HEK293 (cell line): ENCODE measurements around the gene NXPH4.

ENCODE experiments used
- CTCF ChIA-PET: fragments of 350-600 bp; formaldehyde crosslinking; extraction: SDS; loops from one replicate; lab custom pipeline; 2021; ENCODE audit warnings: antibody characterized with exemption; lab: Yijun Ruan, JAX
- POLR2A ChIA-PET: fragments of 300-600 bp; formaldehyde crosslinking; extraction: SDS; loops from one replicate; lab custom pipeline; 2020; ENCODE audit warnings: antibody characterized with exemption, inconsistent platforms; lab: Yijun Ruan, JAX
- H3K27ac ChIP-seq: fragments of 200-500 bp; sonication (Bioruptor generic); 2 replicates; pipeline ENCODE4 v1.5.1; 2014; ENCODE audit warnings: low read depth, low read length, control low read depth, inconsistent platforms; ENCODE audit errors: extremely low read depth
- H3K36me3 ChIP-seq, 2 experiments: fragments of 200-500 bp in 1 of 2; sonication (Bioruptor generic) in 1 of 2; 1 replicate in 1 of 2; 2 replicates in 1 of 2; pipeline ENCODE4 v1.5.1; 2014 to 2017; ENCODE audit warnings: inconsistent platforms in 2 of 2, low read length in 2 of 2; ENCODE audit not compliant: control insufficient read depth in 2 of 2, insufficient read depth in 1 of 2
- H3K4me1 ChIP-seq: fragments of 200-500 bp; sonication (Bioruptor generic); 2 replicates; pipeline ENCODE4 v1.5.1; 2014; ENCODE audit warnings: mild to moderate bottlenecking, low read length, inconsistent platforms; ENCODE audit not compliant: control insufficient read depth, insufficient read depth
- H3K4me3 ChIP-seq: 2 replicates; pipeline ENCODE4 v1.5.1; 2011; ENCODE audit warnings: low read depth, mild to moderate bottlenecking, control low read depth, low read length, moderate library complexity
- H3K9me3 ChIP-seq: fragments of 200-500 bp; sonication (Bioruptor generic); 2 replicates; pipeline ENCODE4 v1.5.1; 2014; ENCODE audit warnings: low read depth, low read length, inconsistent platforms; ENCODE audit not compliant: control insufficient read depth, insufficient read depth
- GFI1B ChIP-seq: fragments of 450-650 bp; formaldehyde crosslinking; IDR thresholded peaks from 2 replicates; pipeline ENCODE4 v1.5.1; 2016; ENCODE audit warnings: missing biosample characterization, missing genetic modification characterization
- GLI4 ChIP-seq: fragments of 450-650 bp; formaldehyde crosslinking; IDR thresholded peaks from 2 replicates; pipeline ENCODE4 v1.5.1; 2016; ENCODE audit warnings: missing biosample characterization, missing genetic modification characterization
- GLIS2 ChIP-seq: fragments of 450-650 bp; formaldehyde crosslinking; IDR thresholded peaks from 2 replicates; pipeline ENCODE4 v1.5.1; 2016; ENCODE audit warnings: missing biosample characterization, missing genetic modification characterization
- HOXD13 ChIP-seq: sonication (generic); formaldehyde crosslinking; IDR thresholded peaks from 2 replicates; pipeline ENCODE4 v1.8.0; 2022; ENCODE audit warnings: missing genetic modification reagents, borderline replicate concordance
- OSR2 ChIP-seq: fragments of 450-650 bp; formaldehyde crosslinking; IDR thresholded peaks from 2 replicates; pipeline ENCODE4 v1.5.1; 2016; ENCODE audit warnings: missing biosample characterization, missing genetic modification characterization
- SP2 ChIP-seq: fragments of 450-650 bp; formaldehyde crosslinking; IDR thresholded peaks from 2 replicates; pipeline ENCODE4 v1.5.1; 2016; ENCODE audit warnings: missing biosample characterization, missing genetic modification characterization
- YY2 ChIP-seq: fragments of 450-650 bp; formaldehyde crosslinking; IDR thresholded peaks from 2 replicates; pipeline ENCODE4 v1.5.1; 2016; ENCODE audit warnings: missing biosample characterization, missing genetic modification characterization
- ZBTB1 ChIP-seq: fragments of 450-650 bp; formaldehyde crosslinking; IDR thresholded peaks from 2 replicates; pipeline ENCODE4 v1.5.1; 2016; ENCODE audit warnings: missing biosample characterization, missing genetic modification characterization
- ZBTB8A ChIP-seq: fragments of 450-650 bp; formaldehyde crosslinking; IDR thresholded peaks from 2 replicates; pipeline ENCODE4 v1.5.1; 2016; ENCODE audit warnings: missing biosample characterization, missing genetic modification characterization
- ZNF184 ChIP-seq: fragments of 450-650 bp; IDR thresholded peaks from 2 replicates; pipeline ENCODE4 v1.5.1; 2018; ENCODE audit warnings: missing biosample characterization, mild to moderate bottlenecking, missing genetic modification characterization
- ZNF274 ChIP-seq, 2 experiments: fragments of 200-500 bp in 1 of 2; fragments of 450-650 bp in 1 of 2; sonication (Bioruptor generic) in 1 of 2; formaldehyde crosslinking in 1 of 2; IDR thresholded peaks; 2 replicates each; pipeline versions ENCODE4 v1.5.1 to v1.6.1; 2014 to 2016; ENCODE audit warnings: borderline replicate concordance in 1 of 2, inconsistent platforms in 1 of 2, low read length in 1 of 2, missing biosample characterization in 1 of 2, missing genetic modification characterization in 1 of 2
- ZNF335 ChIP-seq: fragments of 450-650 bp; formaldehyde crosslinking; conservative IDR thresholded peaks from 2 replicates; pipeline ENCODE4 v1.5.1; 2016; ENCODE audit warnings: missing biosample characterization, missing genetic modification characterization
- ZNF366 ChIP-seq: fragments of 450-650 bp; formaldehyde crosslinking; conservative IDR thresholded peaks from 2 replicates; pipeline ENCODE4 v1.5.1; 2016; ENCODE audit warnings: missing biosample characterization, missing genetic modification characterization
- ZNF501 ChIP-seq: fragments of 450-650 bp; formaldehyde crosslinking; IDR thresholded peaks from 2 replicates; pipeline ENCODE4 v1.5.1; 2016; ENCODE audit warnings: missing biosample characterization, missing genetic modification characterization
- ZNF514 ChIP-seq: fragments of 450-650 bp; formaldehyde crosslinking; IDR thresholded peaks from 2 replicates; pipeline ENCODE4 v1.5.1; 2016; ENCODE audit warnings: missing biosample characterization, missing genetic modification characterization
- ZNF558 ChIP-seq: fragments of 450-650 bp; formaldehyde crosslinking; IDR thresholded peaks from 2 replicates; pipeline ENCODE4 v1.5.1; 2016; ENCODE audit warnings: missing biosample characterization, missing genetic modification characterization
- ZNF585B ChIP-seq: fragments of 450-650 bp; formaldehyde crosslinking; IDR thresholded peaks from 2 replicates; pipeline ENCODE4 v1.5.1; 2016; ENCODE audit warnings: missing biosample characterization, missing genetic modification characterization
- ZNF626 ChIP-seq: fragments of 450-650 bp; sonication (Bioruptor Pico); formaldehyde crosslinking; IDR thresholded peaks from 2 replicates; pipeline ENCODE4 v1.5.1; 2018; ENCODE audit warnings: missing biosample characterization, missing genetic modification characterization, inconsistent platforms
- ZNF658 ChIP-seq: fragments of 450-650 bp; formaldehyde crosslinking; IDR thresholded peaks from 2 replicates; pipeline ENCODE4; 2016; ENCODE audit warnings: missing biosample characterization, missing genetic modification characterization
- ZNF768 ChIP-seq: fragments of 450-650 bp; formaldehyde crosslinking; IDR thresholded peaks from 2 replicates; pipeline ENCODE4 v1.5.1; 2018; ENCODE audit warnings: missing biosample characterization, mild to moderate bottlenecking, missing genetic modification characterization
- ZNF792 ChIP-seq: fragments of 450-650 bp; formaldehyde crosslinking; IDR thresholded peaks from 2 replicates; pipeline ENCODE4 v1.5.1; 2016; ENCODE audit warnings: missing biosample characterization, missing genetic modification characterization
- TF ChIP-seq, protein P1 (sequence below): fragments of 450-650 bp; formaldehyde crosslinking; IDR thresholded peaks from 2 replicates; pipeline ENCODE4; 2016; ENCODE audit warnings: missing biosample characterization, missing genetic modification characterization

Gene NXPH4

DNA sequence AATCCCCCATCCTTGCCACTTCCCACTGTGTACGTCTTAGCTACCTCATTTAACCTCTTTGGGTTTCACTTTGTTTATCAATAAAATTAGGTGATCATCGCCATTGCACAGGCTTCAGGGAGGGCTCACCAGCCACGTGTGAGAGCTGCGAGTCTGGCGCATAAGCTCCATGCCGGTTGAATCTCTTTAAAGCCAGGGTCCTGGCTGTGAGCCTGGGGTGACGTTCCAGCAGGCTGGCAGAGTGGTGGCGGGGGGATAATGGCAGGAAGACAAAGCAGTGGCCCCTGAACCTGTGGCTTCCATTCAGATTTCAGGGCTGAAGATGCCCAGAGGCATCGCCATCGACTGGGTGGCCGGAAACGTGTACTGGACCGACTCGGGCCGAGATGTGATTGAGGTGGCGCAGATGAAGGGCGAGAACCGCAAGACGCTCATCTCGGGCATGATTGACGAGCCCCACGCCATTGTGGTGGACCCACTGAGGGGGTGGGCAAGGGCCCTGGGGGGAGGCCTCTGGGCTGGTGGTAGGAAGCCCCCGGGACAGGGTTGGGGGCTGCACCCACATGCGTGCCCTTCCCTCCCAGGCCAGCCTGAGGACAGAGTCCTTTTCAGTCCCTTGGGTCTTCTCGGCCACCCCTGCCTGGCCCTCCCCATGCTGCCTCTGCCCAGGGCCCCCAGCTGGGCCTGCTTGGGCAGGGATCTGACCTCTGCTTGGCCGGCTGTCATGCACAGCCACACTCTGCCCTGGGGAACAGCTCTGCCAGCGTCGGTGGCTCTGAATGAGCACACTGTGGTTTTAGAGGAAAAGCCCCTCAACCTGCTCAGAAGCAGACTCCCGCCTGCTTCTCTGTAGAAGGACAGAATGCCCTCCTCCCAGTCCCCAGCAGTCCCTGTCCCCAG, 8.6 kb upstream of the NXPH4 start:
- Histone ChIP-seq H3K27ac (no peak overlapping the region), H3K4me3 (no peak overlapping the region), H3K4me1 (no peaks in the 10 kb centered on the region; the same call in 1 of the 2 replicates), H3K9me3 (no peaks in the 10 kb centered on the region), H3K36me3 (peaks cover 0 to 90% of the 10 kb centered on the region in 2 experiments; a peak in 1 of 3 replicates)
- TF ChIP-seq GLIS2 (tag by site-specific recombination) (peak; percentile 16; the same call in 1 of the 2 replicates), ZNF184 (tag by site-specific recombination) (no peak), ZNF366 (tag by site-specific recombination) (no peak), HOXD13 (CRISPR knock-in tag) (no peak), ZNF274 (IDR thresholded peaks at IDR 0.05; ENCODE audit: low read length) (no peak), ZNF274 (tag by site-specific recombination; IDR thresholded peaks at IDR 0.05; ENCODE audit: borderline replicate concordance) (no peak)
- TF ChIP-seq, protein P1, sequence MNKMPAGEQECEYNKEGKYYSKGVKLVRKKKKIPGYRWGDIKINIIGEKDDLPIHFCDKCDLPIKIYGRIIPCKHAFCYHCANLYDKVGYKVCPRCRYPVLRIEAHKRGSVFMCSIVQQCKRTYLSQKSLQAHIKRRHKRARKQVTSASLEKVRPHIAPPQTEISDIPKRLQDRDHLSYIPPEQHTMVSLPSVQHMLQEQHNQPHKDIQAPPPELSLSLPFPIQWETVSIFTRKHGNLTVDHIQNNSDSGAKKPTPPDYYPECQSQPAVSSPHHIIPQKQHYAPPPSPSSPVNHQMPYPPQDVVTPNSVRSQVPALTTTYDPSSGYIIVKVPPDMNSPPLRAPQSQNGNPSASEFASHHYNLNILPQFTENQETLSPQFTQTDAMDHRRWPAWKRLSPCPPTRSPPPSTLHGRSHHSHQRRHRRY (tag by site-specific recombination) = no peak
- CTCF ChIA-PET = interaction anchor here (0.6 to 1.7 kb wide), 5 partner anchors 31 to 329 kb away, joined by 3 to 5 read pairs (median 4); no protein-coding TSS in a partner anchor
- POLR2A ChIA-PET = no interaction called here

GRCh38 chr12:57208631-57209282, 7.8 kb upstream of the NXPH4 start:
- ChIA-PET CTCF (interaction anchor here (0.8 to 1.7 kb wide), 2 partner anchors 31 to 36 kb away, joined by 3 to 5 read pairs; no protein-coding TSS in a partner anchor), POLR2A (no interaction called here)
- H3K27ac ChIP-seq = no peak overlapping the region

DNA sequence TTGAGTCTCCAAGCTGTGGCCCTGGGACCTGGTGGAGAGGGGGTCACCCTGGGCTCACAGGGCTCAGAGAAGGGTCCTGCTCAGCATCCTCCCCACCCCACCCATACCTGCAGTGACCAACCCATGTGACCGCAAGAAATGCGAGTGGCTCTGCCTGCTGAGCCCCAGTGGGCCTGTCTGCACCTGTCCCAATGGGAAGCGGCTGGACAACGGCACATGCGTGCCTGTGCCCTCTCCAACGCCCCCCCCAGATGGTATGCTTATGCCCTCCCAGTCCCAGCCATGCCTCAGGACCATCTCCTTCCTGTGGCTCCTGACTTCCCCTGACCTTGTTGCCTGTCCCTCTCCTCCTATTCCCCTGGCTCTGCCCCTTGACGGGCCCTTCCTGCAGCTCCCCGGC, 6.7 kb upstream of the NXPH4 start:
- H3K36me3 ChIP-seq = peaks cover 0 to 74% of the 10 kb centered on the region in 2 experiments; a peak in 1 of 3 replicates
- POLR2A ChIA-PET = no interaction called here
- CTCF ChIA-PET = interaction anchor here (0.6 kb wide), 1 partner anchor 482 kb away, joined by 5 read pairs; no protein-coding TSS in a partner anchor
- H3K4me3 ChIP-seq = no peak overlapping the region
- H3K27ac ChIP-seq = no peak overlapping the region
- TF ChIP-seq ZBTB1 (tag by site-specific recombination) = no peak
- no peak for TF ChIP-seq ZNF501 (tag by site-specific recombination)
- no peak for TF ChIP-seq ZBTB8A
- no peak for TF ChIP-seq ZNF658
- TF ChIP-seq OSR2 (tag by site-specific recombination) = no peak
- no peak for TF ChIP-seq GLI4 (tag by site-specific recombination)
- no peak for TF ChIP-seq ZNF514 (tag by site-specific recombination)
- no peak for TF ChIP-seq ZNF585B
- TF ChIP-seq ZNF335 (tag by site-specific recombination) = no peak
- no peak for TF ChIP-seq HOXD13 (CRISPR knock-in tag)
- no peak for TF ChIP-seq ZNF558 (tag by site-specific recombination)
- no peak for TF ChIP-seq ZNF626 (tag by site-specific recombination)
- no peak for TF ChIP-seq ZNF768
- TF ChIP-seq YY2 (tag by site-specific recombination) = no peak
- no peak for TF ChIP-seq GFI1B (tag by site-specific recombination)
- H3K9me3 ChIP-seq = no peaks in the 10 kb centered on the region
- peaks cover 5% of the 10 kb centered on the region for H3K4me1 ChIP-seq

More at GRCh38 chr12:57208631-57209282, 7.8 kb upstream of the NXPH4 start:
- Histone ChIP-seq H3K4me1 (peaks cover 4% of the 10 kb centered on the region), H3K4me3 (no peak overlapping the region), H3K36me3 (peaks cover 0 to 84% of the 10 kb centered on the region in 2 experiments; a peak in 1 of 3 replicates), H3K9me3 (no peaks in the 10 kb centered on the region)
- TF ChIP-seq ZNF792 (tag by site-specific recombination) (no peak), SP2 (tag by site-specific recombination) (0 out of 2 replicates have a peak, but pooled peaks have one; percentile 6)
